NCI-H146 treated with DMSO at 0.1 percent for 48 hours (cell line): ENCODE results near the gene HSPG2.

Experiments used
- DNase-seq: peaks from one replicate; lab custom pipeline; 2025; ENCODE audit not compliant: unreplicated experiment; lab: John Stamatoyannopoulos, UW

The HSPG2 gene

GRCh38 chr1:21849909-21850576, 87.1 kb downstream of the HSPG2 start:
- no peak for DNase-seq

GRCh38 chr1:21848524-21849174, 88.5 kb downstream of the HSPG2 start:
- no peak for DNase-seq

- DNase-seq, result no peak
These were observed 89.6 kb downstream of the HSPG2 start for GRCh38 chr1:21847223-21848205.

GRCh38 chr1:21845646-21846641, 91.2 kb downstream of the HSPG2 start:
- DNase-seq, result no peak

GRCh38 chr1:21843996-21844395, 93.1 kb downstream of the HSPG2 start:
- no peak for DNase-seq

GRCh38 chr1:21843208-21843607, 93.9 kb downstream of the HSPG2 start:
- no peak for DNase-seq

GRCh38 chr1:21842606-21843162, 94.4 kb downstream of the HSPG2 start:
- no peak for DNase-seq

- no peak for DNase-seq
These were observed 95.2 kb downstream of the HSPG2 start for GRCh38 chr1:21841852-21842466.

- no peak for DNase-seq
These were observed 96.1 kb downstream of the HSPG2 start for GRCh38 chr1:21840981-21841380.

- no peak for DNase-seq
These were observed 97.6 kb downstream of the HSPG2 start for GRCh38 chr1:21839337-21840037.

- no peak for DNase-seq
These were observed 98.6 kb downstream of the HSPG2 start for GRCh38 chr1:21838359-21839157.

GRCh38 chr1:21837476-21837875, 99.6 kb downstream of the HSPG2 start:
- DNase-seq, result no peak

GRCh38 chr1:21836729-21837128, 100.4 kb downstream of the HSPG2 start:
- DNase-seq, result no peak

GRCh38 chr1:21836010-21836409, 101.1 kb downstream of the HSPG2 start:
- DNase-seq, result no peak

- DNase-seq, result no peak
These were observed 102.4 kb downstream of the HSPG2 start for GRCh38 chr1:21834666-21835065.

GRCh38 chr1:21834094-21834493, 103.0 kb downstream of the HSPG2 start:
- no peak for DNase-seq

GRCh38 chr1:21833392-21833976, 103.6 kb downstream of the HSPG2 start:
- no peak for DNase-seq

GRCh38 chr1:21831454-21831970, 105.6 kb downstream of the HSPG2 start:
- DNase-seq, result no peak
